SHP77 treated with DMSO at 0.1 percent for 48 hours (cell line): ENCODE measurements around the gene SNX13.
"Not testable (repeated sequence)": the region's sequence is repeated elsewhere in the genome, so short reads cannot be mapped to it uniquely, and the experiment has no call there.

Experiments
- DNase-seq: peaks from one replicate; lab custom pipeline; 2025; lab: John Stamatoyannopoulos, UW

The SNX13 gene

DNA sequence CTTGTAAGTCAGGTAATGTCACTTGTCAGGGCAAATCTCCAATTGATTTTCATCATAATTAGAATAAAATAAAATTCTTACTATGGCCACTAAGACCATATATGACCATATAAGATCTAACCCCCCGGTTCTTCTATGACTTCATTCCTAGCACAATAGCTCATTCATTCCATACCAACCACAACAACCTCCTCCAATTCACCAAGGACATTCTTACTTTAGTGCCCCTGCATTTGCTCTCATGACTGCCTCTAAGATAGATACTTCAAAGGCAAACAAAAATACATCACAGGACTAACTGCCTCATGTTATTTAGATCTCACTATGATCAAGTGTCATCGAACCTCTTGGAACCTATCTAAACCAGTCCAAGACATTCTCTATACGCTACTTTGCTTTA is 90.8 kb downstream of the SNX13 start:
- no peak for DNase-seq

DNA sequence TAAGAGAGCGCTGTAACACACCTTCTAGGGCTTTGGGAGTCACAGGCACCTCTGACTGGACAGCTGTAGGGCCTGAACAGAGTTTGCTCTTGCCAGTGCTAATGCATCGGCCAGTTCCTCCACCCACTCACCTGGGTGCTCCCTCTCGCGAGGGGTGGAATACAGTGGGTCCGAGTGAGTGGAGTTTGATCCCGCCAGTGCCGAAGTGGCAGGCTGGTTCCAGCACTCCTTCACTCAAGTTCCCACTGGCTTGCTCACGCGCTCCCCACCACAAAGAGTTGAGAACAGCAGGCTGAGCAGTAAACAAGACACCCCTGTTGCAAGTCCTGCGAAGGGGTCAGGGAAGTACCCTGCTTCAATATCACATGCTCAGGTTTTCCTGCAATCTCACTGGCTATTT is 91.8 kb downstream of the SNX13 start:
- DNase-seq = no peak

DNA sequence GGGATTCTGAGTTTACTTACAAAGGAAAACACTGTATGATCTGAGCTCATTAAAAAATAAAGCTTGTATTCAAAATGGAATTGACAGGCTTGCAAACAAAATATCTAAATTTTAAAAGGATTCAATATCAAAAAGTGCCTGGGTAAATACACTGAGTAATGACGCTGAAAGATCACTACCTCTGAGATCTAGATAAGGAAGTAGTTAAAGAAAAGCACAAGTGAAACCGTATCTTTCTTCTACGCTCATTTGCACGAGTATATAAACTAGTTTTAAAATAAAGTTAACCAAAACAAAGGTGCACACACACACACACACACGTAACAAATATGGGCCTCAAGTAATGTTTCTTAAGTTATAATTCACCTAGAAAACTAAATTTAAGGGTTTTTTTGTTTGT is 93.4 kb downstream of the SNX13 start:
- no peak for DNase-seq

DNA sequence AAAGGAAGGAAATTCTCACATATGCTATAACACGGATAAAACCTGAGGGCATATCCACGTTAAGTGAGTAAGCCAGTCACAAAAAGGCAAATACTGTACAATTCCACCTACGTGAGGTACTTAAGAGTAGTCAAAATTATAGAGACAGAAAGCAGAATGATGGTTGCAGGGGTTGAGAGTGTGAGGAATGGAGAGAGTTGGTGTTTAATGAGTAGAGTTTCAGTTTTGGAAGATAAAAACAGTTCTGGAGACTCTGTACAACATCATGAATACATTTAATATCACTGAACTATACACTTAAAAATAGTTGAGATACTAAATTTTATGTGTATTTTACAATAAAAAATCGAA is 95.1 kb downstream of the SNX13 start:
- no peak for DNase-seq

DNA sequence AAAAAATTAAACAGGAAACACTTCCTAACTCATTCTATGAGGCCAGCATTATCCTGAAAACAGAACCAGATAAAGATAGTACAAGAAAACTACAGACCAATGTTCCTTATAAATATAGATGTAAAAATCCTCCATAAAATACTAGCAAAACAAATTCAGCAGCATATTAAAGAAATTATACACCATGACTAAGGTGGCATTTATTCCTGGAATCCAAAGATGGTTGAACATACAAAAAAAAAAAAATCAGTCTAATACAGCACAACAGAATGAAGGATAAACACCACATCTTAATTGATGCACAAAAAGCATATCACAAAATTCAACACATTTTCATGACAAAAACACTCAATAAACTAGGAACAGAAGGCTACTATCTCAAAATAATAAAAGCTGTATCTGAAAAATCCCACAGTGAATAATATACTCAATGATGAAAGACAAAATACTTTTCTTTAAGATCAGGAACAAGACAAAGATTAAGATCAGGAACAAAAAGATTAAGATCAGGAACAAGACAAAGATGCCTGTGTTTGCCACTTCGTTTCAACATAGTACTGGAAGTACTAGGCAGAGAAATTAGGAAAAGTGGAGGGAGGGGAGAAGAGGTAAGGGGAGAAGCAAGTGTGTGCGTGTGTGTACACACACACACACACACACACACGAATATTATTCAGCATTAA is 95.6 kb downstream of the SNX13 start:
- DNase-seq = no peak

DNA sequence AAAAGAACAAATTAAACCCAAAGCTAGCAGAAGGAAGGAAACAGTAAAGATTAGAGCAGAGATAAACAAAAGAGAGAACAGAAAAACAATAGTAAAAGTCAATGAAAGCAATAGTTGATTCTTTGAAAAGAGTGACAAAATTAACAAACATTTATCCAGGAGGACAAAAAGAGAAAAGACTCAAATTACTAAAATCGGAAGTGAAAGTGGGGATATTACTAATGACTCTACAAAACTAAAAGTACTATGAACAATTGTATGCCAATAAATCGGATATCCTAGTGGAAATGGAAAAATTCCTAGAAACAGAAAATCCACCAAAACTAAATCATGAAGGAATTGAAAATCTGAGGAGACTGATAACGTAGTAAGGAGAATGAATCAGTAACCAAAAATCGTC is 96.3 kb downstream of the SNX13 start:
- DNase-seq = no peak

DNA sequence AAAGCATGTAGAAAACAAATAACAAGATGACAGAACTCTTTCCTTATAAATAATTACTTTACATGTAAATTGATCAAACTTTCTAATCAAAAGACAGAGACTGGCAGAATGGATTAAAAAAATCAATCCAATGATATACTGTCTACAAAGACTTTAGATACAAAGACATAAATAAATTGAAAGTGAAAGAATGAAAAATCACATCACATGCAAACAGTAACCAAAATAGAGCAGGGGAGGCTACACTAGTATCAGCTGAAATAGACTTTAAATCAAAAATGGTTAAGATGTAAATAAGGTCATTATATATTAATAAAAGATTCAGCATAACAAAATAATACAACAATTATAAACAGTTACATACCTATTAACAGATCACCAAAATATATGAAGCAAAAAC is 97.3 kb downstream of the SNX13 start:
- no peak for DNase-seq

DNA sequence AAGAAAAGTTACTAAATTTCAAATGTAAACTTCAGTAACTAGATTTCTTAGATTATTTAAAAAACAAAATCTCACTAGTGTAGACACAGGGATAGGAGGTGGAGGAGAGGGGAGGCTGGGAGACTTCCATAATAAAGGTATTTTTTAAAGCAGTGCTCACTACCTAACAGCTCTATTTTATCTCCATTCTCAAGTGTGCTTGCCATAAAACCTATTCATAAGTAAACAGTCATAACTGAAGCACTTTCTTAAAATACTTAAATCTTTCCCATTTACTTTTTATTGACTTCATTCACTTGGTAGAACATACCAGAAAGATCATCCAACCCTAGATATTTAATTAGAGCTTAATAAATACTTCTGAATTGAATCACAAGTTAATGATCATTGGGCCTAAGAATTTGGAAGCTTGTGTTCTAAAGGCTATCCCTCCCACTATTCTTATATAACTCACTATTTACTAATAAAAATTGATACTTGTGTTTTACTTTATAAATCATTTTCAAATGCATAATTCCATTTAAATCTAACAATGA is 107.4 kb downstream of the SNX13 start:
- DNase-seq = no peak

DNA sequence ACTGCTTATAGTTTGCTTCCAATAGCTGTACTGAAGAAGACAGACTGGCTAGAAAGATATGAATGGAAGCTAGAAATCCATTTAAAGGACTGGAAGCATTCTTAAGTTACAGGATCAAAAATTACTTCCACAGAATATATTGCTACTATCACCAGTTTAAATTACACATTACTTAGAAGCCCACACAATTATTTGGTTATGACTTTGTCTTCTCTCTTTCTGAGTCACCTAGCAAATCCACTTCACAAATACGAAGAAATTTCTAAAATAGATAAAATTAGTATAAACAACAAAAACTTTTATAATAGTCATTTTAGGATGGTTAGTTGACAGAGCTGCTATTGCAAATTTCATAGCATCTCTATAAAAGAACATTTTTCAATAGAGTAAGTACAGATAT is 108.1 kb downstream of the SNX13 start:
- DNase-seq = no peak

DNA sequence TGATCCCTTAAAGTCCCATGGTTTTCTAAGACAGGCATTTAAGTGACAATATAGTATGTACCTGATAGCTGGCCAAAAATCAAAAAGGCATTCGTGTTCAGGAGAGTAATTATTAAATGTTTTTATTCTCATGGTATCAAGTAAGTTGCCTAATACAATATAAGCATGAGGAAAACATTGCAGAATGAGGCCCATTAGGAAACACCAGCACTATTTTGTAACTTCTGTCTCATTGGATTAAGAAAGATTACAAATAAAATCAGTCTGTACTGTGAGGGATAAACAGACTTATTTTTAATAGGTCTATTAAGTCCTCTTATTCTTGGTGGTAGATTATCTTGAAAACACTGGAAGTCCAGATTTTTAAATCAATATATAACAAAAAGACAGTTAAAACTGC is 110.1 kb downstream of the SNX13 start:
- DNase-seq = no peak

DNA sequence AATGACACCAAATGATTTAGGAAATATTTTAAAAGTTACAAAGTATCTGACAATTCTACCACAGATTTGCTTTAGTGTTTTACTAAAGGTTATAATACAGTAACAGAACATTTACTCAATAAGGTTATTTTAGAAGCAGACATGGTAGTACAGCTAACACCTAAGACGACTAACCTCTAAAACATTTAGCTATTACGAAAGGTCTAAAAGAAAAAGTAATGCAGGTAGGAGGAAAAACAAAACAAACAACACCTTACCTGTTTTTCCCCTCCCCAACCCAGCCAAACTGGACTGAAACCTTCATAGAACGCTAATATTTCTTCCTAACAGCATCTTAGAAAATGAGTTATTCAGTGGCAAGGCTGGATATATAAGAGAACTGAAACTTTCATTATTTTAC is 111.3 kb downstream of the SNX13 start:
- DNase-seq = no peak

DNA sequence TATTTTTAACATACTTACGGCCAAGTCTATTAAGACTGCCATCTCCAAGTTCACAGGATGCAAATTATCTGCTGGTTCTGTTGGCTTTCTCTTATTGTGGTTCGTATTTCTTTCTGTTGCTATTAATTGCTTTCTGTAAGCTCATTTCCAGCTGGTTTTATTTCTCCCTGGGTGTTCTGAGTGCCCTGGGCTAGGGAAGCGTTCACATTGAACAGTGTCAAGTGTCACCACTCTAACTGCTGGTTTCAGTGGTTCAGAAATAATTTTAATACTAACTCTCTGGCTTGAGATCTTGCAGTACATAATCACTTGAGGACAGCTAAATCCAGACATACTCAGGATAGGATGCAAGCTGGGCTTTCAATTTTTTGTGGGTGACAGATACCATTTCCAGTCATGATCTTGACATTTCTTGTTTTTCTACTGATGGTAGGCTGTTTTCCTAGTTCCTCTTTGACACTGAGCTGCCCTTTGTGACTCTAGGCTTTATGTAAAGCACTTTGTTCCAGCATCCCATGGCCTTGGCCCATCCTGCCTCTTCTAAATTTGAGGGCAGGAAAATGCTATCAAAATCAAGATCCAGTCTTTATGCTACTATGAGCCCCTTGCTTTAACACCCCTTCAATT is 117.6 kb downstream of the SNX13 start:
- DNase-seq = no peak

DNA sequence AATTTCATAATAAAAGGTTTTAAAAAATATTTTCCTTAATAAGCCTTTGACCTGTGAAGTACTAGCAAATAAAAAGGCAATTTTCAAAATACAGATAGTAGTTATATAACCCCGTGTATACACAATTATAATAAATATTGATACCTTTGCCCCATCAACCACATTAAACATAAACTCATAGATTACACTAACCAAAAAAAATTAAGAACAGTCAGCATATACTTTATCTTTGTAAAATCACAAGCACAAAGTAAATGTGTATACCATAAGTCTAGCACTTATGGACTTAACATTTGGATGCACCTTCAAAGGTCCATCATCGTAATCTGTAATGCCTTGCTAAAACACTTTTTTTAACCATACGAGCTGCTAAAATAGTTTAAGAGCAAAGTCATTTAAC is 123.4 kb downstream of the SNX13 start:
- DNase-seq = no peak

DNA sequence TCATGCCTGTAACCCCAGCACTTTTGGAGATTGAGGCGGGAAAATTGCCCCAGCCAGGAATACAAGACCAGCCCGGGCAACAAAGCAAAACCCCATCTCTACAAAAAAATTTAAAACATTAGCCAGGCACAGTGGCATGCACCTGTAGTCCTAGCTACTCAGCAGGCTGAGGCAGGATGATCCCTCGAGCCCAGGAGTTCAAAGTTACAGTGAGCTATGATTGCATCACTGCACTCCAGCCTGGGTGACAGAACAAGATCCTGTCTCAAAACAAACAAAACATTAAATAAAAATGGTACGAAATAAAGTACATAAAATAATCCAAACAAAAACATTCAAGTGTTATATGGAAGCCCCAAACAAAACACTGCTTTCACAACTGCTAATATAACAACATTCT is 125.0 kb downstream of the SNX13 start:
- no peak for DNase-seq

DNA sequence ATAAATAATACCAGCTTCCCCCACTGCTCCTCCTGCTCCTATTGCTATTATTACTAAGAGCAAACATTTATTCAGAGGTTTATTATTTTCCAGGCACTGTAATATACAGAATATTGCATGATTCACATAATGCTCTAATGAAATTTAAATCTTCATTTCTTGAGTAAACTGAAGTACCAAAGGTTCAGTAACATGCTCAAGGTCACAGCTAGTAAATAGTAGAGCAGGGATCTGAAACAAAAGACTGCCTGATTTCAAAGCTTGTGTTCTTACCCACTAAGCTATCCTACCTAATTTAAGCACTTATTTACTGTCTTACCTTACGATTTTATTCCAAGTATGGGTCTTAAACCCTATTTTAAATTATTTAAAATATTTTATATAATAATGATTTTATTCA is 126.2 kb downstream of the SNX13 start:
- no peak for DNase-seq

DNA sequence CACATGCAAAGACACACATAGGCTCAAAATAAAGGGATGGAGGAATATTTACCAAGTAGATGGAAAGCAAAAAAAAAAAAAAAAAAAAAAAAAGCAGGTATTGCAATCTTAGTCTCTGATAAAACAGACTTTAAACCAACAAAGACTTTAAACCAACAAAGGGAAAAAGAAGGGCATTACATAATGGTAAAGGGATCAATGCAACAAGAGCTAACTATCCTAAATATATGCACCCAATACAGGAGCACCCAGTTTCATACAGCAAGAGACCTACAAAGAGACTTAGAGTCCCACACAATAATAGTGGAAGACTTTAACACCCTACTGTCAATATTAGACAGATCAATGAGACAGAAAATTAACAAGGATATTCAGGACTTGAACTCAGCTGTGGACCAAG is 131.1 kb downstream of the SNX13 start:
- DNase-seq = not testable (repeated sequence)

DNA sequence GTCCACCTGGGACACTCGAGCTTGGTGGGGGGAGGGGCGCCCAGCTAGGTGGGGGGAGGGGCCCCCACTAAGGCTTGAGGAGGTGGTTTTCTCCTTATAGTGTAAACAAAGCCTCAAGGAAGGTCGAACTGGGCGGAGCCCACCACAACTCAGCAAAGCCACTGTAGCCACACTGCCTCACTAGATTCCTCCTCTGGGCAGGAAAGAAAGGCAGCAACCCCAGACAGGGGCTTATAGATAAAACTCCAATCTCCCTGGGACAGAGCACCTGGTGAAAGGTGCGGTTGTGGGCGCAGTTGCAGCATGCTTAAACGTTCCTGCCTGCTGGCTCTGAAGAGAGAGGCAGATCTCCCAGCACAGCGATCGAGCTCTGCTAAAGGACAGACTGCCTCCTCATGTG is 133.1 kb downstream of the SNX13 start:
- DNase-seq = no peak

DNA sequence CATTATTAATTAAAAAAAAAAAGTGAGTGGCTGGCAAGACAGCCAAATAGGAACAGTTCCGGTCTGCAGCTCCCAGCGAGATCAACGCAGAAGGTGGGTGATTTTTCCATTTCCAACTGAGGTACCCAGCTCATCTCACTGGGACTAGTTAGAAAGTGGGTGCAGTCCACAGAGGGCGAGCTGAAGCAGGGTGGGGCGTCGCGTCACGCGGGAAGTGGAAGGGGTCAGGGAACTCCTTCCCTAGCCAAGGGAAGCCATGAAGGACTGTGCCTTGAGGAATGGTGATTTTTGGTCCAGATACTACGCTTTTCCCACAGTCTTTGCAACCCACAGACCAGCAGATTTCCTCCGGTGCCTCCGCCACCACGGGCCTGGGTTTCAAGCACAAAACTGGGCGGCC is 133.7 kb downstream of the SNX13 start:
- no peak for DNase-seq

DNA sequence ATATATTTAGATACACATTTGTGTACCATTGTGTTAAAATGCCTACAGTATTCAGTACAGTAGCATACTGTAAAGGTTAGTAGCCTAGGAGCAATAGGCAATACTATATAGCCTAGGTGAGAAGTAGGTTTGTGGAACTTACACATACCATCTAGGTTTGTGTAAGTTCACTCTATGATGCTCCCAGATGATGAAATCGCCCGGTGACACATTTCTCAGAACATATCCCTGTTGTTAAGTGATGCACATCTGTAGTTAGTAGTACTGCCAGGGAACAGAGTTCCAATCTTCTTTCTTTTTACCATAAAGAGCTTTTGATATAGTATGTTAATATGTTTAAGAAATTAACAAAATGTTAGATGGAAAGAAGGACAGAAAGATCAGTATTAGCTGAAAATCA is 138.2 kb downstream of the SNX13 start:
- DNase-seq = no peak

DNA sequence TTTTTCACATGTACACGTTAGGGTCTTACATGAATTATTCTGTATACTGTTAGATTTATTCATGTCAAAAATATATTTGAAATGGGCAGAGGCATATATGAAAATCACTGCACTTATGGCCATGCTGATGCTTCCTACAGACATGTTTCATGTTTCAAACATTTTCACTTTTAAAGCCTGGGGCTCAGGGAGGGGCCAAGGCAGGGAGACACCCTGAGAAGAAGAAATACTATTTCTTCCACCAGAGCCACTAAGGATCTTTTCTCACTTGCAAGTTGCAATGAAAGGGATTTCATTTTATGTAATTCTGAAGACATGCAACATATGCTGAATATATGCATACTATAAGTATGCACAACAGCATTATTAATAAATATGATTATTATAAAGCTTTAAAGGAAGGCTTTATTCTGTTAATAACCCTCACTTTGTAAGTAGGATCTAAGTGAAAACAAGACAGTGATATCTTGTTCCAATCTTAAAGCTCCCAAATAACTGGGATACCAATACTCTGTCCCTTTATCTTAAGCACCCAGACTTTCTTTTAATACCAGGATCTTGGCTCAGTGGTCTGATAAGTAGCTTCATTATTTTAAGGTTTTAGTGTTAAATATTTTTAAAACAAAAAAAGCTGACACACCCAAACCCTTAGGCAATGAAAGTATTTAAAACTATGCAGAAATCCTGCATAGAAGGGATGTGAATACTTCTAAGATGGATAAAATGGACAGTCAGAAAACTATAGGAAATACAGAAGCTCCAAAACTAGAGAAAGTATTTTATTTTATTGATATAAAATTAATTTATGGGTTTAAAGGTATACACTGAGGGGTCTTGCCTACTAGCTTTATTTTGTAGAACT is 148.0 kb downstream of the SNX13 start:
- DNase-seq = no peak

DNA sequence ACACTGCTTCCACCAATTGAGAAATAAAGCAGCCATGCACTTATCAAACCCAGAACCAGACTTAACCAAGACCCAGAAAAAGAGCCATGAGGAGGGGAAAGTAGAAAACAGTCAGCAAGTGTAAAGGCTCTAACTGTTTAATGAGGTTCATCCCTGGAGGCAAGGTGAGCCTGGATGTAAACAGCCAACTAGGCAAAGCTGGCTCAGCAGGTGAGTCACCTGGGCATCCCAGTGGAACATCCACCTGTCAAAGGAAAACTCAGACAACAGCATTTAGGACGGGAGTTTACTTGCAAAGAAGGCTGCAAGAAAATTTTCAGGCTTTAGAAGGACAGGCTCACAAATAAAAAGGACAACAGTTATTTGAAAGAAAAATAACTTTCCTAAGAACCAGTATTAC is 153.0 kb downstream of the SNX13 start:
- no peak for DNase-seq

DNA sequence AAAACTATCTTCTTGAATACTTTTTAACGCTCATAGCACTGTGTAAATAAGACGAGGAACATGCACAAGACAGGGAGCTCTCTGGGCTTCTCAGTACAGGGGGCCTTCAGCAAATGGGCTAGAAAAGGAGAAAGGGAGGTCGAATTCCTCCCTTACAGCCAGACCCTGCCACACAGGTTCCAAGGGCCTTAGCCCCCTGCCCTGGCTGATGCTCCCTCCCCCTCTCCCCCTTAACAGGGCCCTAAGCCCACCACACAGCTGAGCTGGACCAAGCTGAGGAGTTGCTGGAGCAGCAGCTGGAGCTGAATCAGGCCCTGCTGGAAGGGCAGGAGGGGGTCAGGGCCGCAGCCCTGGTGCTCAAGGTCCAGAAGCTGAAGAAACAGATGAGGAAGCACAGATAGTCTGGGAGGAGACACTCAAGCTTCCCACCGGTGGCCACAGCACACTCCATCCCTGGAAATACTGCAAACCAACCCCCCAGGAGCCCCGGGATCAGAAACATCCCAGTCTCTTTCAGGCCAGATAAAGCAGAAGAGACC is 153.9 kb downstream of the SNX13 start:
- no peak for DNase-seq

DNA sequence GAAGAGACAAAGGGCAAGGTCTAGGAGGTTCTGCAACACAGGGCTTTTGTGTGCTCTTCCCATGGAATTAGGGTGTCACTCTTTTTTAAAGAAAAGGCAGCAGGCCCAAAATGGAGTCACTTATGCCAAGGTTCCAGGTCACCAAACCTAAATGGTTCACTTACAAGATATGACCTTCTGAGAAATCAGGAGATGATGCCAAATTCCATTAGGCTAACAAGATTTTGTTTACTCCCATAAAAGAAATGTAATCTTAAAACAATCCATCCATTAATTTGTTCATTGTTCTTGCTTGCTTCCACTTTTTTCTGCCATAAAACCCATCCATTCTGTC is 158.1 kb downstream of the SNX13 start:
- no peak for DNase-seq
